Activated naive CD4-positive, alpha-beta T cell treated with Interleukin-2 at 50 U/mL for 16 hours (primary cell): ENCODE data around the gene PRKCE.
"Not testable (repeated sequence)": the region's sequence is repeated elsewhere in the genome, so short reads cannot be mapped to it uniquely, and the experiment has no call there.

Experiments
- DNase-seq: peaks from one replicate; pipeline ENCODE4 v3.0.0-alpha.2; 2020

The PRKCE gene

GRCh38 chr2:45871541-45871940 is 220.1 kb downstream of the PRKCE start:
- no peak for DNase-seq

GRCh38 chr2:45872211-45872610 is 220.7 kb downstream of the PRKCE start:
- no peak for DNase-seq

DNA sequence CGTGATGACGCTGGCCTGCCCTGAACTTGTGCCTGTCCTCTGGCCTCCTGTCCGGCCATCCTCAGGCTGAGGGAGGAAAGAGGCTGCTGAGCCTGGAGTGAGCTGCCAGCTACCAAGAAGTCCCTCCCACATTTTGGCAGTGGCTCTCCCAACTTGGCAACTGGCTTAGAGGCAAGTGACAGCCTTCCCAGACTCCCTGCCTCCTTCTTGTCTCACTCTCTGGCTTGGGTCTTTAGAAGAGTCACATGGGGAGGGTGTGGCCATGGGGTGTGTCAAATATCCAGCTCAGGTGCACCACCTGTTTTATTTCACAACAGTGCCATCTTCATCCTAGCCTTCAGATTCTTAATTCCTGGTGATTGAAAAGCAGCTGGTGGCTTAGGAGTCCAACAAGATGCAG is 222.9 kb downstream of the PRKCE start:
- DNase-seq = no peak

DNA sequence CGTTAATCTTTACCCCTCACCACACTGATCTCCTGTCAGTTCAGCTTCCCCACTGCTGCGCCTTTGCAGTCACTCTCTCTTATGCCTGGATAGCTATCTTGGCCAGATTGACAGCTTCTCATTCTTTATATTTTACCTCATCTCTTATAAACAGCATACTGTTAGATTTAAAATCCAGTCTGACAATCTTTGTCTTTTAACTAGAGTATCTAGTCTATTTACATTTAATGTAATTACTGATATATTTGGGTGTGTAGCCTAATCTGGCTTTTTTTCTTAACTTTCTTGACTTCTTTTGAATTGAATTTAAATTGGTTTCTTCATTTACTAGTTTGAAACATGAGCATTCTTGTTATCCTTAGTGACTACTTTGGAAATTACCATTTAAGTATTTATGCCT is 225.1 kb downstream of the PRKCE start:
- no peak for DNase-seq

DNA sequence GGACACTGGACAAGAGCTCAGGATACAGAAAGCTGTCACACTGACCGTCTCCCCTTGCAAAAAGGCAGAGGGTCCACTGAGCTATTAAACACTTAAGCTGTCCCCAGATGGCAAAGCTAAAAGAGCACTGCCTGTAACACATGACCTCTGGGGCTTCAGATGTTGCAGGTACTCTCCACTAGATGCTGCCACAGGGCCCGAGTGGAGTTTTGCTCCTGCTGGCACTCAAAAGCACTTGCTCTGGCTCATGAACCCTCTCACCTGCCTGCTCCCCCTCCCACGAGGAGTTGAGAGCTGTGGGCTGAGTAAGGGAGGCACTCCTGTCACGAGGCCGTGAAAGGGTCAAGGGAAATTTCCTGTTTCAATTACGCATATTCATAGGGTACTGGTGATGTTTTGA is 227.9 kb downstream of the PRKCE start:
- DNase-seq = no peak

GRCh38 chr2:45879936-45880335 is 228.5 kb downstream of the PRKCE start:
- DNase-seq = no peak

GRCh38 chr2:45881970-45882581 is 230.6 kb downstream of the PRKCE start:
- DNase-seq = no peak

DNA sequence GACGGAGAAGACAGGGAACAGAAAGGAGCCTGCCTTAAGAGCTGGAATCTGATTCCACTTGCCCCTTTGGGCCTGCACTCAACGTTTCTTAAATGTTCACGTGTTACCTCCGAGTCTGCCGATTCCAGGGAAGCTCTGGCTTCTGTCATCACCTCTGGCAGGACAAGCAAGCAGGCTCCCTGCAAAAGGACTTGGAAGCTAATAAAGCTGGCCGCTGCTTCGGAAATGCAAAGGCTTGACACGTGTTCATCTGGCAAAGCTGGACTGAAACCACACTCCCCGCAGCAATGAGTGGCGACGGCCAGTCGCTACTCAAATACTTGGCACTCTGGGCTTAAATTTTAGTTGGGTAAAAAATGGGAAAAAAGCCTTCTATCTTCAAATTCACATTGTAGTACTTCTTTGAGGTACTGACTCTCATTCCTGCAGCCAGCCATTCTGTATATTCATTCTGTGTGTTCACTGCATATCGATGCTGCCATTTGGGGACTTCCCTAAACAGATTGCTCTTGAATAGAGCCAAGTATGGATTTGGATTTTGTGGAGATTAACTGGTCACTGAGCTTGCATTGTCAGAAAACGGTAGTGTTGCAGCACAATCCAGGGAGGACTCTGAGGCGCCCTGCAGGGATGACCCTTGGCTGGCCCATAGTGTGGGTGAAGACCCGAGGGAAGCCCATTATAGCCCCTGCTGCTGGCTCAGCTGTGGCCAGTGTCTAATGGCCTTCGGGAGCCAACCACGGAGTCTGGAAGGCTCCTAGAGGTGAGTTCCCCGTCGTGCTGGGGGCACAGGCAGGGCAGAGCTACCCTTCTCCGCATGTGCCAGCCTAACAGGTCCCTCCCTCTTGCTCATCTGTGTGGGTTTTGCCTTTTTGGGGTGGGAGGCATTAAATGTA is 231.5 kb downstream of the PRKCE start:
- DNase-seq = no peak

DNA sequence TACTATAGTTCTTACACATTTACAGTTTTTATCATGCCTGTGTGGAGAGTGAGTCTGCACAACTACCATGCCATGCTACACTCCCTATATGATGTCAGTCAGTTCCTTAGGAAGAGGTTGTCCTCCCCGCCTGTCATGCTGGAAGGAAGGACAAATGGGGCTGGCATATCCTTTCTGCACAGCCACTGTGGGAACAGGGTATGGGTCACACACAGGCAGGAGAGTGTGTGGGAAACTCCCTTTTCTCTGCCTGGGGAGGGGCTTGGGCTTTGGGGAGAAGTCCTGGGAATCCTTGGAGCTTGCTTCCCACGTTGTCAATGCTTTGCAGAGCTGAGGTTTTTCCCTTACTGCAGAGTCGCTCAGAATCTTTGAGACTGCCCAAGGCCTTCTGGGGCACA is 232.1 kb downstream of the PRKCE start:
- no peak for DNase-seq

GRCh38 chr2:45884126-45884525 is 232.7 kb downstream of the PRKCE start:
- DNase-seq = no peak

DNA sequence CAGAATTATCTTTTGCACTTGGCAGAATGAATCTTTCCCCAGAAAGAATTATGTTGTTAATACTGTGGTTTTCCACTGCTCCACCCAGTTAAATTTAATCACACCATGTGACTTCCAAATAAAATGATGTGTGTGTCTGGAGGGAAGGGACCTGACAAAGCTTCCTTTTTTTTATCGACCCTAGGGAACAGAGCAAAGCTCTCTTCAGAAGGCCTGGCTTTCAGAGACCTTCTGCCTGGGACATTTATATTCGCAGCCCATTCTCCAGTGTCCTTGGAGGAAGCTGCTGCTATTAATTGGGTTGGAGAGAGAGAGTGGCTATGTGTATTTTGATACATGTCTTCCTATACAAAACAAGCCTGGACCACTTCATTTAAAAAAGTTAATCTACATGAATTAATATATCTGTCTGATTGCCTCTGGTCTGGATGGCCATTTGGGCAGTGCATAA is 233.7 kb downstream of the PRKCE start:
- no peak for DNase-seq

DNA sequence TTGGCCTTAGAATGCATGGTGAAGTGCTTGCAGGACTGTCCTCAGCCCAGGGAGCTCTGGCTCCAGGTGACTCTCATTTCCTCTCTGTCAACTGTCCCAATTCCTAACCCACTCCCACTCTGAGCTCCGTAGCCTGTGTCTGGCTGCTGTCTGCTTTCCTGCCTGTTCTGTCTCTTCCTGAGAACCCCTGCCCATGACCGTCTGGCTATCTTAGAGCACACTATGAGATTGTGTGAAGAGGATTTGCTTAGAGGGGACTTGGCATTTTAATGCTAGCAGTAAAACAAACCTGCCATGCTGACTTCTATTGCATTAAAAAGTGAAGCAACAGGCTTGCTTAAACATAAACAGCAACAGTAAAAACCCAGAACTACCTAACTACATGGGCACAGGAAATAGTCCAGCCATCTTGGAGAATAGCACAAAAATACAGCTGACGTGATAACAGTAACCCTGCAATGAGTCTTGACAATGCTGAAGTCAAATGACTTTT is 234.7 kb downstream of the PRKCE start:
- DNase-seq = no peak

- no peak for DNase-seq
These were observed 236.7 kb downstream of the PRKCE start for GRCh38 chr2:45888167-45888566.

GRCh38 chr2:45888641-45889040 is 237.2 kb downstream of the PRKCE start:
- DNase-seq = no peak

DNA sequence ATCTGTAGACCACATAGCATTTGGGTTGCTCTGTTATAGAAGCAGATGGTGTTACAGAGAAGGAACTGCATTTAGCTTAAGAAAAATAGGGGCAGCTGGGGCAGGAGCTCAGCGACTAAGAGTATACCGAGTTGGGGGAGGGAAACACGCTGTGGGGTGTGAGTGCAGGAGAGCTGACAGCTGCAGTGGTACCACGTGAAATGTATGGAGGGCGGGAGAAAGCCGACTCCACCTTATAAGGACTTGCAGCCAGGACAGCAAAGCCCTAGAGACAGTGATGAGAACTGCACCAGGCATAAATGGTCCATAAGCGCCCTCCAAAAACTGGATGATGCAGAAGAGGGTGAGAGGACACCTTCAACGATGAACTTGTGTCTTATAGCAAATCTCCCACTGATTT is 237.6 kb downstream of the PRKCE start:
- no peak for DNase-seq

DNA sequence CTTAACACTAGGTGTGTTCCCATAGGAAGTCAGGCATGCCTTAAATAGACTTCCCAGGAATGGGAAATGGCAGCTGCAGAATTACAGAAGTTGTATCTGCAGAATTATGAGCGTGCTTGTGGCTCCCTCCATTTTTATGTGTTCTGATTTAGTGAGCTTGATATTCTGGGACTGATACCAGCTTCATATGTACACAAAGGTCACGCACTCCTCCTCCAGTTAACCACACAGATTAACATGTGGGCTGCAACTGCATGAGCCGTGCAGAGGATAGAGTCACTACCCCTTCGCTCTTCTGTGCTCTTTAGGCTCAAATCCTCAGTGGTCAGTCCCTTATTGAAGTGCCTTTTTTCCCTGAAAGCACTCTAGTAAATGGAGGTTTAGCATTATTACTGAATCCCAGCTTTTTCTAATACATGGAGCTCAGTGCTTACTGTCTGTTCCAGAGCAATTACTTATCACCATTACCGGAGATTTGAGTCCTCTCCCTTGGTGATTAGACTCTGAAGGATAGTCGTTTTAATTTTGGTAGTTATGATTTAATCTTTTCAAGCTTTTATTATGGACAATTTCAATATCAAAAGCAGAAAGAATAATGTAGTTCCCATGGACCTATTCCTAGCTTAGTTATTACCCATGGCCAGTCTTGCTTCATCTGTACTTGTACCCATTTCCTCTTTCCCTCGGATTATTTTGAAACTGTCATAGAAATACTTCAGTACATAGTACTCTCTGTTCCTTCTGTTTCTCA is 238.3 kb downstream of the PRKCE start:
- no peak for DNase-seq

GRCh38 chr2:45890371-45890646 is 238.8 kb downstream of the PRKCE start:
- DNase-seq = not testable (repeated sequence)

- no peak for DNase-seq
These were observed 239.3 kb downstream of the PRKCE start for GRCh38 chr2:45890819-45891218.

GRCh38 chr2:45891719-45892424 is 240.4 kb downstream of the PRKCE start:
- DNase-seq = no peak

DNA sequence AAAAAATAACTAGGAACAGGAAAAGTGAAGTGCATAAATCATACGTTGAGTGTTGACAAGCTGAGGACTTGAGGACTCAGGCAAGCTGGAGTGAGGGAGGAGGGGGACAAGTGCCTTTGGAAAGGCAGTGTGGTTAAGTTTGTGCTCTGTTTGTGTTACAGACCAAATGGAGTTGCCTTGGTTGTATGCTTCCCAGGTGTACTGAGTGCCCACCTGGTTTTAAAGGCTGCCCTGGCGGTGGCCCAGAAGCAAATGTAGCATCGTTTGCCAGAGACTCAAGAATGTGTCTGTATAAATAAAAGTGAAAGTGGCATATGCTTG is 240.9 kb downstream of the PRKCE start:
- no peak for DNase-seq

DNA sequence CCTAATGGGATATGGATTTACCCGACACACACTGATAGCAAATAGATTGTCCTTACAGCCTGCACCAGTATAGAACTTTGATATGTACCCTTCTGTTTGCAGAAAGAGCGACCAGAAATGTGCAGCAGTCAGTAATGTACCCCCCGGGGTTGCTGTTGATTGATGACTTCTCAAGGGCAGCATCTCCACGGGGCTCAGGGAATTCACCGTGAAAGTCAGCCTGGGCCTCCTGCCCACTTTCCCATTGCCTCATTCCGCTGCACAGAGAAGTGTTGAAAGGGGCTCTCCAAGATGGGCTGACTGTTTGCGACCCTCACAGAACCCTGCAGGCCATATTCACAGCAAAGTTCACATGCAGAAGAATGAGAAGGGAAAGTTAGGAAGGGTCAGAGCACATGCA is 241.3 kb downstream of the PRKCE start:
- DNase-seq = no peak

DNA sequence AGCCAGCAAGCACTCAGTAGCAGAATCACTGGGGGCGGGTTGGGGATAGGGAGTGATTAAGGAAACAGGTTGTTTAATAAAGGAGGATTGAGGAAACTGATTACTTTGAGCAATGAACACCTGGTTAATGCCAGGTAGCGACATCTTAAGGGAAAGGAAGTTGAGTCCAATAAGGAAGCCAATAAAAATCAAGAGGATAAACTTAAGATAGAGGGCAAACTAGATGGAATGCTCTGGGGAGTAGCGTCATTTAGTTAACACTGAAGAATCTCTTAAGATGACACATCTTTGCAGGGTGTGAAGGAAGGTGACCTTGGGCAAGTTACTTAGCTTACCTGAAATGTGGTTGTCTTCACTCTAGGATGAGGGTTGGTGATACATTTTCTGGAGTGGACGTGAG is 242.7 kb downstream of the PRKCE start:
- DNase-seq = no peak

- no peak for DNase-seq
These were observed 243.9 kb downstream of the PRKCE start for GRCh38 chr2:45895241-45895861.
